ENCODE measurements around the gene LRRK2.

- TF ChIP-seq CTCF (IDR thresholded peaks at IDR 0.05) (no peak), POLR2A (IDR thresholded peaks at IDR 0.05) (no peak), POLR2AphosphoS5 (IDR thresholded peaks at IDR 0.05) (no peak)
These were observed 102.7 kb downstream of the LRRK2 start for GRCh38 chr12:40327535-40327934.
